HG03565 (cell line): ENCODE results near the gene SYT9.

ENCODE experiments used
- ATAC-seq: cut with Tn5 transposase; IDR thresholded peaks from one replicate; pipeline ENCODE4 v1.9.1; 2021; ENCODE audit warnings: mild to moderate bottlenecking, moderate library complexity; ENCODE audit not compliant: unreplicated experiment

SYT9 gene

GRCh38 chr11:7272373-7272772, 20.7 kb downstream of the SYT9 start:
- ATAC-seq, result no peak

DNA sequence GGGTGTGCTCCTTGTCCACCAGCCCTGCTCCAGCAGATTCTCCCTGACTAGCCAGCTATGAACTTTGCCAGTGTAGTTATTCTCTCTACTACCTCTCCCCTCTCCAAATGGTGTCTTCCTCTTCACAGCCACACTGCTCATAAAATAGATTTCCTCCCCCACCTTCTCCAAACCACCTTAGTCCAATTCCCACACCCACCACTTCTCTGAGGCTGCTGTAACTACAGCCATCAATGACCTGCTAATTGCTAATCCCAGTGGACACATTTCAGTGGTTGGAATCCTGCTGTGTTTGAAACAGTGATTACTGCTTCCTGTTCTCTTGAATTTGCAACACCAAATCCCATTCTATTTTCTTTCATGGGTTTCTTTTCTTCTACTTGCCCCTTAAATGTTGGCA, 23.4 kb downstream of the SYT9 start:
- no peak for ATAC-seq

- peak; percentile 56 for ATAC-seq
These were observed 26.7 kb downstream of the SYT9 start for GRCh38 chr11:7278314-7278917.

GRCh38 chr11:7279676-7280075, 28.0 kb downstream of the SYT9 start:
- ATAC-seq, result no peak

GRCh38 chr11:7281079-7281478, 29.4 kb downstream of the SYT9 start:
- no peak for ATAC-seq

DNA sequence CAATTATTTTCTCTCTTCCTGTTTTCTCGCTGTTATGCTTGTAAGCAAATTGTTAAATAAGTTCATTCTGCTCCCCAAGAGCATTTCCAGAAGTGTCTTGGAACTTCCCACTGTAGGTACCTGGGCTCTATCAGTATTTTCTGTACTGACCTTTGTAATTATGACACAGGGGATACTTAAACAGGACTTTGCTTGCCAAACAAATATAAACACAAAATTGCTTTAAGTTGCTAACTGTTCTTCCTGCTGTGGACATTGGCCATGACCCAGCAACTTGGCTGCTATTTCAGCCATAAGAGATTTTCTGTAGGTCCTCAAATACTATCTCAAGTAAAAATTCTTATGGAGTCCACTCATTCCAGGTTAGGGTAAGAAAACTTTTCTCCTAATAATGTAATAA, 30.1 kb downstream of the SYT9 start:
- no peak for ATAC-seq

DNA sequence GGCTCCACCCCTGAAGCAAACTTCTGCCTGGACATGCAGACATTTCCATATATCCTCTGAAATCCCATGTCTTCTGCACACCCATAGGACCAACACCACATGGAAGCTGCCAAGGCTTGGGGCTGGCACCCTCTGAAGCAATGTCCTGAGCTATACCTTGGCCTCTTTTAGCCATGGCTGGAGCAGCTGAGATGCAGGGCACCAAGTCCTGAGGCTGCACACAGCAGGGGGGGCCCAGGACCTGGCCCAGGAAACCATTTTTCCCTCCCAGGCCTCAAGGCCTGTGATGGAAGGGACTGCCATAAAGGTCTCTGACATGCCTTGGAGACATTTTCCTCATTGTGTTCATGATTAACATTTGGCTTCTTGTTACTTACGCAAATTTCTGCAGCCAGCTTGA, 34.5 kb downstream of the SYT9 start:
- no peak for ATAC-seq

- ATAC-seq, result no peak
These were observed 39.6 kb downstream of the SYT9 start for GRCh38 chr11:7291100-7291829.

DNA sequence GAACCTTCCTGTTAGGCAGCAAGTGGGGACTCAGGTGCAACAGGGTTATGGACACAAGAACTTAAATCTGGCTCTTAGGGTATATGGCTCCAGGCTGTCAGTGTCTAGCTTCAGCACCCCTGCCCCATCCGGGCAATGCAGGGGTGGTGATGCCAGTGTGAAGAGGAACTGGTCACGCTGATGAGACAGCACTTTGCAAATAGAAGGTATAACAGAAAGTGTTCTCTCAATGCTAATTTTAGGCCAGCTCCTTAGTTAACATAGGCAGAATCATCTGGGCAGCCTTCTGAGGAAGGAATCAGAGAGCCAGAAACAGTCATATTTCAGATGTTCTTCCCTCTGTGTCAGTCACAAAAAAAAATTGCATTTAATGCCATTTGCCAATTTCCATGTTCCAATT, 41.2 kb downstream of the SYT9 start:
- no peak for ATAC-seq

GRCh38 chr11:7299393-7299792, 47.7 kb downstream of the SYT9 start:
- no peak for ATAC-seq

- ATAC-seq, result no peak
These were observed 48.6 kb downstream of the SYT9 start for GRCh38 chr11:7300281-7300680.

GRCh38 chr11:7303146-7303545, 51.4 kb downstream of the SYT9 start:
- no peak for ATAC-seq

- no peak for ATAC-seq
These were observed 55.2 kb downstream of the SYT9 start for GRCh38 chr11:7306900-7307299.

- peak; percentile 80 for ATAC-seq
These were observed 56.1 kb downstream of the SYT9 start for GRCh38 chr11:7307836-7308235.

DNA sequence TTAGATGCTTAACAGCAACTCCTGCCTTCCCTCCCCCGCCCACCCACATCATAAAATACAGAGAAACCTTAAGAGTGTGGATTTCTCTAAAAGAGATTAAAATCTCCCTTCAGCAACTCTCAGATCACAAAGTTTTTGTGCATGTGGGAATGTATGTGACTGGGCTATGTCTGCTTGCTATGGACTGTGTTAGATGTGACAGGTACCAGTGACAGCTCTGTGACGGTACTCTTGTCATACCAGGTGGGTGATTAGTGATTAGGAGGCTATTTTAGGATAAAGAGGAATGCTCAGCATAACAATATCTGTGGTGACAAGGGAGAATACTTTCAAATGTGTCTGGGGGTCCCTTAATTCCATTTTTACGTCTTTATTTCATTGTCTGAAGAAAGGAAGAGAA, 60.2 kb downstream of the SYT9 start:
- no peak for ATAC-seq

- ATAC-seq, result no peak
These were observed 63.3 kb downstream of the SYT9 start for GRCh38 chr11:7314811-7315604.

DNA sequence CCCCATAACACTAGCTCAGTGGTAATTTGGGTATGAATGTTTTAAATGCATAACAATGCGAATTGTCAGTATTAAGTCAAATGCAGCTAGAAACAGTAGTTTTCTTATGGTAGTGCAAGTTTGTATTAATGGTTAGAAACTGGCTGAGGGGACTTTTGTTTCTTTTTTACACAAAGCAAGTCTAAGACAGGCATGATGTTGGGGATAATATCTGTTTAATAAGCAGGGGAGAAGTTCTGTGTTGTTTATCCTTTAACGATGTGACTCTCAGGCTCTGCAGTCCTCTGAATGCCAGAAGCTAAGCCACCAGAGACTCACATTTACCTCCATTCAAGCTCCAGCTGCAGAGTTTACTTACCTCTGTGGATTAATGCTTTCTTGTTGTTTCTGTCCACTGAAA, 67.8 kb downstream of the SYT9 start:
- ATAC-seq, result no peak

GRCh38 chr11:7320306-7320705, 68.6 kb downstream of the SYT9 start:
- ATAC-seq, result no peak

DNA sequence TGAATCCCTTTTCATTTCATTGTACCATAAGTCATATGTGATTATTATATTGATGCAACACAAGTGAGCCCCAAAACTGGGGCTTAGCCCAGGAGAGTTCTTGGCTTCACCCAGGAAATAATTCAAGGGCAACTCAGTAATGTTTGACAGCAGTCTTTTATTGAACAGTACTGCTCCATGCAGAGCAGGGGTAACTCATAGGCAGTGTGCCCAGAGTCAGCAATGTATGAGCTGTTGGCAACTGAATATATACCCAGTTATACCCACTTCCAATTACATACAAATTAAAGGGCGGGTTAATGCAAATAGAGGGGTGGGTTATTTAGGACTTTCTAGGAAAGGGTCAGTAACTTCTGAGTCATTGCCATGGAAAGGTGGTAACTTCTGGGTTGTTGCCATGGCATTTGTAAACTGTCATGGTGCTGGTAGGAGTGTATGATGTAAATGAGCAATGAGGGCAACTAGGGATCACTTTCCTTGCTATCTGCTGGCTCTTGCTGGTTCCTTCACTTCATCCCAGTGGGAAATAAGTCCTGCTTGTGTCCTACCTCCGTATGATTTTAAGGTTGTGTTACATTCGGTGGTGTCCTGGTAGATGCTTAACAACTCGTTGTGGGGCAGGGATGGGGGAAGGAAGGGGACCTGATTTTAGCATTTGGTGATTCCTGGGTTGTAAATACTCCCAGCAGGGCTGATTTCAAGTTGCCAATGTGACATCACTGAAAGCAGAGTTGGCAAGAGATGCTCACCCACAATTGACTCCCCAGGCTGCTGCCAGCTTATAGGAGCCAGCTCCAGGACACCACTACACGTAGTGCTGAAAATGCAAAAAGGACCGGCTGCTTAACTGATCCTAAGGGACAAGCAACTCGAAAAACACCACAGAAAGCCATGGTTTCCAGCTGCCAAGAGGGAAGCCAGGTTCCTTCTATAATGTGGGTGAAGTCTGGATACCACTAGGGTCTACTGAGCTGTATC, 70.1 kb downstream of the SYT9 start:
- no peak for ATAC-seq

DNA sequence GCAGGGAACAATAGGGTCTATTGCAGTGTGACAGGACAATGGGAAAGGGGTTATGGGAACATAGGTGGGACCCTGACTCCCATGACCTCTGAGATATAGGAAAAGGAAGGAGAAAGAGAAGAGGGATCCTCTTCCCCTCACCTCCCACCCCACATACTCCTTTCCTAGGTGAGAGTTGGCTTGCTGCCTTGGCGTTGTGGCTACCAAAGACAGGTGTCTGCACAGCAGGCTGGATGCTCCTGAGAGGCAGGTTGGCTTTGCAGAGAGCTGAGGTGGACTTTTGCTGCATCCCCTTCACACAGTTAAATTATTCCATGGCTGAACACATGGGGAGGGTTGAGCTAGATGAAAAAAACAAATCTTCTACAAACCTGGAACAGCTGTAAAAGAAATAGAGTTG, 80.7 kb downstream of the SYT9 start:
- no peak for ATAC-seq

GRCh38 chr11:7332962-7333361, 81.3 kb downstream of the SYT9 start:
- ATAC-seq, result no peak
